Purkinje cell (primary cell): Measurements from ENCODE around the gene CGAS. TPM values are rescaled to one million over a fixed set of nuclear protein-coding genes. Genes with fewer than 3 reads are reported as not detected.

ENCODE experiments used
- polyA plus RNA-seq: library from polyadenylated mRNA; unstranded; fragments of >200 nt; fragmentation: Nextera tagmentation; gene quantifications from 2 replicates; pipeline ENCODE4 v1.2.1, GENCODE V29; 2014

Gene CGAS
- 0.12 and 2.1 TPM in 2 replicates for polyA plus RNA-seq

DNA sequence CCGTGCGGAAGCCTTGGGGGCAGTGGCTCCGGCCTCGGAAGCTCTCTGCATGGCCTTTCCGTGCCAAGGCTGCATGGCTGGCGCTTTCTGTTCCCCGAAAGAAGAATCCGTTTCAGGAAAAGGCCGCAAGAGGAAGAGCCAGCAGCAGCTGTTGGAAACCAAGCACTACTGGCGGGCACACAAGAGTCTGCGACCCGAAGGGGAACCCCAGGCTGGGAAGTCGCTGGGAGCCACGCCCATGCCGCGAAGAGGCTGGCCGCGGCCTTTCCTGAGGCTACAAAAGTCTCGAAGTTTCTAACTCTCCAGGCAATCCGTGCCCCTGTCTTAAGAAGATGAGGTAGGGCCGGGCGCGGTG is at the start of gene CGAS:
Gene CGAS, minus strand, starts transcription at position 191 of the 355 bp plus-strand sequence. Its CDS starts 116 bp downstream, at position 75.

DNA sequence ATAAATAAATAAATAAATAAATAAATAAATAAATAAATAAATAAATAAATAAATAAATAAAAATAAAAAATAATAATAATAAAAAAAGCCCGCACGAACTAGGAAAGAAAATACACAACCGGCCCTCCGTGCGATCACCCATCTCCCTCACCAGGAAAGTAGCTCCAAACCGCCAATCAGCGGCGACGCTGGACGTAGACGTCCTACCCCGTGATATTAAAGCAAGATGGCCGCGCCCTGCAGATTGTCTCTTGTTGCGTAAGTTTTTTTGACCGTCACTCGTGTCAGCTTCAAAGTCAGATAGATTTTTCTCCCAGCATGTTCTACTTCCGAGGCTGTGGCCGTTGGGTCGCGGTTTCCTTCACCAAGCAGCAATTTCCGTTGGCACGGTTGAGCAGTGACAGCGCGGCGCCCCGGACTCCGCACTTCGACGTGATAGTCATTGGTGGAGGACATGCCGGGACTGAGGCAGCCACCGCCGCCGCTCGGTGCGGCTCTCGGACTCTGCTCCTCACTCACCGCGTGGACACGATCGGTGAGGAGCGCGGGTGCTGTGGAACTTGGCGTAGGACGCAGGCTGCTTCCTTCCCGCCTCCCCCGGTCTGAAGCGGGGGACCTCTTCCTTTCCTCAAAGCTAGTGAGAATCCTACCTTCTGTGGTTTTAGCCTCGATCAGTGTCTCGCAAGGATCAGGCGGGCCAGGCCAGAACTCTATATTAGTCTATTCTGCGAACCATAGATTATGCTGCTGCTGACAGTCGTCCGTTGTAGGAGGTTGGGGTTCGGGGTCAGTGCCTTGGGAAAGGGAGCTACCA is 9.6 kb upstream of the CGAS start, which contains the start of gene MTO1:
Gene MTO1, plus strand, starts transcription at position 201 of the 814 bp plus-strand sequence. Its CDS starts 118 bp downstream, at position 319.

DNA sequence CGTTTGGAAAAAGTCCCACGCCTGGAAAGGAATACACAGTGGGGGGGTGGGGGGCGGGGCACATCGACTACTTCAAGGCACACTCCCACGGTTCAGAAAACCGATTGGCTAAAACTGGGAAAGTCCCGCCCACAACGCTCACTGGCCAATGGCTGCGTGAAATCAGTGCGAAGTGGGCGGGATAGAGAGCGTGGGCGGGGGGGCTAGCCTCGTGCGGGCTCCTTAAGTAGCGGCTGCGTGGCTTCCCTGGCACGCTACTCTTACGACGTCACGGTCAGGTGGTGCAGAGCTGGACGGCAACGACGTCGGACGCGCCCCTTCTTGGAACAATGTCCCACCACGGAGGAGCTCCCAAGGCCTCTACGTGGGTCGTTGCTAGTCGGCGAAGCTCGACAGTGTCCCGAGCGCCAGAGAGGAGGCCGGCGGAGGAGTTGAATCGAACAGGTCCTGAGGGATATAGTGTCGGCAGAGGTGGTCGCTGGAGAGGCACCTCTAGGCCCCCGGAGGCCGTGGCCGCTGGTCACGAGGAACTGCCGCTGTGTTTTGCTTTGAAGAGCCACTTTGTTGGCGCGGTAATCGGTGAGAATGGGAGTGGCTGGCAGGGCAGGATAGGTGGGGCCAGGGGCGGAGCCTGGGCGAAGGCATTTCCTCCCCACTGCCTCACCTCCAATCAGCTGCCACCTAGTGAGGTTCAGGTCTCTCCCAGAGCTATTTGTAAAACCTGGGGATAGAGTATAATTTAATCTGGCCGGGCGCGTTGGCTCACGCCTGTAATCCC is 57.3 kb downstream of the CGAS start, which contains the start of gene DDX43:
Gene DDX43, plus strand, starts transcription at position 252 of the 778 bp plus-strand sequence. Its CDS starts 78 bp downstream, at position 330.

Other genes starting within 250 kb of the CGAS start
- gene KHDC1L, start 226.8 kb downstream of the CGAS start, polyA plus RNA-seq = 1.8 TPM in 1 of 2 replicates, not detected in the other
- 17.0 and 23.6 TPM in 2 replicates for gene KHDC1, start 189.1 kb downstream of the CGAS start, polyA plus RNA-seq
- not detected in 2 replicates for gene DPPA5, start 98.0 kb downstream of the CGAS start, polyA plus RNA-seq
- not detected in 2 replicates for gene KHDC3L, start 89.6 kb downstream of the CGAS start, polyA plus RNA-seq
- not detected in 2 replicates for gene OOEP, start 82.4 kb downstream of the CGAS start, polyA plus RNA-seq
- gene DDX43, start 57.5 kb downstream of the CGAS start, polyA plus RNA-seq = not detected in 2 replicates
- 39.1 and 46.0 TPM in 2 replicates for gene MTO1, start 9.4 kb upstream of the CGAS start, polyA plus RNA-seq
- gene EEF1A1, start 68.7 kb upstream of the CGAS start, polyA plus RNA-seq = 596 and 624 TPM in 2 replicates
- 3.5 and 7.6 TPM in 2 replicates for gene SLC17A5, start 201.7 kb upstream of the CGAS start, polyA plus RNA-seq
- gene CD109, start 243.9 kb upstream of the CGAS start, polyA plus RNA-seq = 0.51 TPM in 1 of 2 replicates, not detected in the other